ENCODE results near the gene MTHFD1L. TPM values are rescaled to one million over a fixed set of nuclear protein-coding genes. Genes with fewer than 3 reads are reported as not detected.

The MTHFD1L gene
- total and polyA plus RNA-seq, 2 donors from 2014 or later, result 4.7 to 39.6 TPM

DNA sequence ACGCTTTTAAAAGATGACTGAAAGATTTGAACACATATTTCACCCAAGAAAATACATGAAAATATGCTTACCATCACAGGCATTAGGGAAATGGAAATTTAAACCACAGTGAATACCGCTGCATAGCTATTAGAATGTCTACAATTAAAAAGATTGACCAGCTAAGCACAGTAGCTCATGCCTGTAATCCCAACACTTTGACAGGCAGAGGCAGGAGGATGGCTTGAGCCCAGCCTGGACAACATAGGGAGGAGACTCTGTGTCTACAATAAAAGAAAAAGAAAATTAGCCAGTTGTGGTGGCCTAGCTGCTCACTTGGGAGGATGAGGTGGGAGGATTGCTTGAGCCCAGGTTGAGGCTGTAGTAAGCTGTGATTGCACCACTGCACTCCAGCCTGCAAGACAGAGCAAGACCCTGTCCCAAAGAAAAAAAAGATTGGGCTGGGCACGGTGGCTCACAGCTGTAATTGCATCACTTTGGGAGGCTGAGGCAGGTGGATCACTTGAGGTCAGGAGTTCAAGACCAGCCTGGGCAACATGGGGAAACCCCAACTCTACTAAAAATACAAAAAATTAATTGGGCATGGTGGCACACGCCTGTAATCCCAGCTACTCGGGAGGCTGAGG lies 210.5 kb downstream of the MTHFD1L start:
- Histone ChIP-seq H3K4me1 (ENCODE audit: control insufficient read depth in 2 of 3, insufficient read depth in 2 of 3, low read depth in 1 of 3, low read length in 3 of 3) (peaks cover 0 to 4% (median 0%) of the 10 kb centered on the region in 3 donors), H3K9me3 (ENCODE audit: control insufficient read depth in 2 of 3, insufficient read depth in 1 of 3, low read length in 3 of 3) (peaks cover 0 to 2% (median 0%) of the 10 kb centered on the region in 3 donors), H3K27me3 (ENCODE audit: control insufficient read depth, insufficient read depth, low read length) (no peaks in the 10 kb centered on the region), H3K27ac (ENCODE audit: low read depth in 2 of 2, low read length in 2 of 2) (no peak overlapping the region), H3K4me3 (ENCODE audit: low read length in 3 of 3) (no peak overlapping the region), H3K9ac (ENCODE audit: low read length in 3 of 3) (no peak overlapping the region), H3K36me3 (ENCODE audit: control insufficient read depth in 2 of 3, insufficient read depth in 3 of 3, low read length in 3 of 3) (no peaks in the 10 kb centered on the region)
- TF ChIP-seq, protein P1, sequence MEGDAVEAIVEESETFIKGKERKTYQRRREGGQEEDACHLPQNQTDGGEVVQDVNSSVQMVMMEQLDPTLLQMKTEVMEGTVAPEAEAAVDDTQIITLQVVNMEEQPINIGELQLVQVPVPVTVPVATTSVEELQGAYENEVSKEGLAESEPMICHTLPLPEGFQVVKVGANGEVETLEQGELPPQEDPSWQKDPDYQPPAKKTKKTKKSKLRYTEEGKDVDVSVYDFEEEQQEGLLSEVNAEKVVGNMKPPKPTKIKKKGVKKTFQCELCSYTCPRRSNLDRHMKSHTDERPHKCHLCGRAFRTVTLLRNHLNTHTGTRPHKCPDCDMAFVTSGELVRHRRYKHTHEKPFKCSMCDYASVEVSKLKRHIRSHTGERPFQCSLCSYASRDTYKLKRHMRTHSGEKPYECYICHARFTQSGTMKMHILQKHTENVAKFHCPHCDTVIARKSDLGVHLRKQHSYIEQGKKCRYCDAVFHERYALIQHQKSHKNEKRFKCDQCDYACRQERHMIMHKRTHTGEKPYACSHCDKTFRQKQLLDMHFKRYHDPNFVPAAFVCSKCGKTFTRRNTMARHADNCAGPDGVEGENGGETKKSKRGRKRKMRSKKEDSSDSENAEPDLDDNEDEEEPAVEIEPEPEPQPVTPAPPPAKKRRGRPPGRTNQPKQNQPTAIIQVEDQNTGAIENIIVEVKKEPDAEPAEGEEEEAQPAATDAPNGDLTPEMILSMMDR (IDR thresholded peaks at IDR 0.05; ENCODE audit: borderline replicate concordance, extremely low read depth, insufficient read depth), result no peak
- intact Hi-C loops (cut with DNase I), result no loop called here
- DNase-seq (no peak), FAIRE-seq (no peak)

DNA sequence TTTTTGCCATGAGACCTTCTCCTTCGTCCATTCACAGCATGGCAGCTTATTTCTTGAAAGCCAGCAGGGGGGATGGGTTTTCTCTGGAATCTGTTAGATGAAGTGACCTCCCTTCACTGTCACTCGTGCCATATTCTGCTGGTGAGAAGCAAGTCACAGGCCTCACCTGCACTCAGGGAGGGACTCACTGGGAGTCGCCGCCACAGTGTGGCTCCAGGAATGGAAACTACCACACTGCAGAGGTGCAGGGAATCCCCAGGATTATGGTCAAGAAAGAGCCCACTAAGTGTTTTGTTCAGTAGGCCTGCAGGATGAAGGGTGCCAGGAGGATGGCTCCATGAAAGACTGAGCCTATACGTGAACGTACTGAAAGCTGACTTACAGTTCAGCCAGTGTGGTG lies 213.2 kb downstream of the MTHFD1L start:
- TF ChIP-seq, protein P1 (IDR thresholded peaks at IDR 0.05; ENCODE audit: borderline replicate concordance, extremely low read depth, insufficient read depth), result no peak
- Histone ChIP-seq H3K27ac (ENCODE audit: low read depth in 2 of 2, low read length in 2 of 2) (no peak overlapping the region), H3K27me3 (ENCODE audit: control insufficient read depth, insufficient read depth, low read length) (no peaks in the 10 kb centered on the region), H3K4me1 (ENCODE audit: control insufficient read depth in 2 of 3, insufficient read depth in 2 of 3, low read depth in 1 of 3, low read length in 3 of 3) (no peaks in the 10 kb centered on the region), H3K9ac (ENCODE audit: low read length in 3 of 3) (no peak overlapping the region), H3K9me3 (ENCODE audit: control insufficient read depth in 2 of 3, insufficient read depth in 1 of 3, low read length in 3 of 3) (peaks cover 0 to 2% (median 0%) of the 10 kb centered on the region in 3 donors), H3K36me3 (ENCODE audit: control insufficient read depth in 2 of 3, insufficient read depth in 3 of 3, low read length in 3 of 3) (no peaks in the 10 kb centered on the region), H3K4me3 (ENCODE audit: low read length in 3 of 3) (no peak overlapping the region)
- no peak for DNase-seq
- intact Hi-C loops (cut with DNase I), result no loop called here
- no peak for FAIRE-seq

DNA sequence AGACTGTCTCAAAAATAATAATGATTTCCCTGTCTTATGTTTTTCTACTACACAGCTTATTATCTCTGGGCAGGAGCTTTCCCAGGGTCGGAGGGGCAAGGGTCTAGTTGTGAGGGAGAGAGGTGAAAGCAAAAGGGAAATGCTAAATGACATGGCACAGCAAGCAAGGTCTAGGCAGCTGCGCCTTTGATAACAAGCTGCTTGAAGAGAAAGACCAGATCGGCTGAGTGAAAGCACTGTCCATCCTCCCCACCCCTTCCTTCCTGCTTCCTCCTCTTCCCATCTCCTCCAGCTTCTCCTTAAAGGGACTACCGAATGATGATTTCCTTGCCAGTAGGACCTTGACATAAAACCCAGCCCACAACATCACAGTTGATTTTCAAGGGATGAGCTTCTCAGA lies 216.2 kb downstream of the MTHFD1L start:
- intact Hi-C loops (cut with DNase I), result no loop called here
- no peak for DNase-seq
- FAIRE-seq, result no peak

More for the DNA sequence above, 216.2 kb downstream of the MTHFD1L start:
- Histone ChIP-seq H3K36me3 (ENCODE audit: control insufficient read depth in 2 of 3, insufficient read depth in 3 of 3, low read length in 3 of 3) (no peaks in the 10 kb centered on the region), H3K27ac (ENCODE audit: low read depth in 2 of 2, low read length in 2 of 2) (no peak overlapping the region), H3K27me3 (ENCODE audit: control insufficient read depth, insufficient read depth, low read length) (no peaks in the 10 kb centered on the region), H3K9me3 (ENCODE audit: control insufficient read depth in 2 of 3, insufficient read depth in 1 of 3, low read length in 3 of 3) (no peaks in the 10 kb centered on the region), H3K9ac (ENCODE audit: low read length in 3 of 3) (no peak overlapping the region), H3K4me1 (ENCODE audit: control insufficient read depth in 2 of 3, insufficient read depth in 2 of 3, low read depth in 1 of 3, low read length in 3 of 3) (no peaks in the 10 kb centered on the region), H3K4me3 (ENCODE audit: low read length in 3 of 3) (no peak overlapping the region)
- TF ChIP-seq, protein P1 (IDR thresholded peaks at IDR 0.05; ENCODE audit: borderline replicate concordance, extremely low read depth, insufficient read depth), result no peak

All from kidney (tissue), 14 donors.